Suppressor macrophage (primary cell): Measurements from ENCODE around the gene PLAC8.
"Not testable (repeated sequence)": the region's sequence is repeated elsewhere in the genome, so short reads cannot be mapped to it uniquely, and the experiment has no call there.

Experiments
- DNase-seq, 4 experiments: peaks; one replicate each; pipeline ENCODE4 v3.0.0-alpha.2; 2020 to 2022

The PLAC8 gene

GRCh38 chr4:83067058-83067639, 47.4 kb downstream of the PLAC8 start:
- DNase-seq, result no peak

- peak in 3 of 4 experiments; percentile 20 to 59 (median 57) for DNase-seq
These were observed 49.3 kb downstream of the PLAC8 start for GRCh38 chr4:83065266-83065665.

GRCh38 chr4:83062739-83063138, 51.8 kb downstream of the PLAC8 start:
- no peak for DNase-seq

GRCh38 chr4:83054928-83055327, 59.6 kb downstream of the PLAC8 start:
- DNase-seq, result peak in 3 of 4 experiments; percentile 4 to 43 (median 20)

- DNase-seq, result not testable (repeated sequence)
These were observed 65.7 kb downstream of the PLAC8 start for GRCh38 chr4:83048781-83049180.

- DNase-seq, result no peak
These were observed 67.6 kb downstream of the PLAC8 start for GRCh38 chr4:83046693-83047473.

GRCh38 chr4:83043801-83044407, 70.6 kb downstream of the PLAC8 start:
- DNase-seq, result peak in 2 of 4 experiments; percentile 28 to 37

GRCh38 chr4:83043157-83043556, 71.4 kb downstream of the PLAC8 start:
- DNase-seq, result not testable (repeated sequence)

- DNase-seq, result no peak
These were observed 74.3 kb downstream of the PLAC8 start for GRCh38 chr4:83040269-83040668.
